WTC11 (cell line): ENCODE results near the gene HOXA13. TPM values are rescaled to one million over a fixed set of nuclear protein-coding genes. Genes with fewer than 3 reads are reported as not detected.

ENCODE experiments used
- ATAC-seq: fragments of 200-7000 bp; cut with Tn5 transposase; 2 replicates; pipeline ENCODE4 v1.10.0; 2021; ENCODE audit warnings: mild to moderate bottlenecking, moderate library complexity
- CTCF ChIA-PET: fragments of 300-600 bp; sonication (Branson Sonifier 250); formaldehyde crosslinking; loops from one replicate; lab custom pipeline; 2021; ENCODE audit warnings: antibody characterized with exemption; lab: Charles Lee
- POLR2A ChIA-PET: fragments of 350-600 bp; sonication (Branson Sonifier 250); formaldehyde crosslinking; loops from one replicate; lab custom pipeline; 2021; ENCODE audit warnings: antibody characterized with exemption; lab: Charles Lee
- DNase-seq: peaks from one replicate; pipeline ENCODE4 v3.0.0; 2021; ENCODE audit warnings: low spot score
- H3K27ac Mint-ChIP-seq: 2 replicates; pipeline ENCODE4 v1.8.0; 2021; ENCODE audit warnings: mixed read lengths
- H3K27me3 Mint-ChIP-seq: 2 replicates; pipeline ENCODE4 v1.8.0; 2021; ENCODE audit warnings: low read depth, mild to moderate bottlenecking, moderate library complexity, mixed read lengths
- H3K36me3 Mint-ChIP-seq: 2 replicates; pipeline ENCODE4 v1.8.0; 2021; ENCODE audit warnings: mixed read lengths
- H3K4me1 Mint-ChIP-seq: 2 replicates; pipeline ENCODE4 v1.8.0; 2022; ENCODE audit warnings: mixed read lengths
- H3K4me3 Mint-ChIP-seq: 2 replicates; pipeline ENCODE4 v1.8.0; 2021; ENCODE audit warnings: mild to moderate bottlenecking, moderate library complexity, mixed read lengths
- H3K9me3 Mint-ChIP-seq: 2 replicates; pipeline ENCODE4 v1.8.0; 2021; ENCODE audit warnings: mixed read lengths
- CREB1 ChIP-seq: sonication (generic); formaldehyde crosslinking; IDR thresholded peaks from 2 replicates; pipeline ENCODE4 v1.8.0; 2023; ENCODE audit warnings: mild to moderate bottlenecking, missing genetic modification reagents
- EMX1 ChIP-seq: fragments of 250-450 bp; sonication (Bioruptor Pico); IDR thresholded peaks from 2 replicates; pipeline ENCODE4 v1.8.0; 2021; ENCODE audit warnings: mild to moderate bottlenecking
- ETV6 ChIP-seq: sonication (generic); formaldehyde crosslinking; IDR thresholded peaks from 2 replicates; pipeline ENCODE4 v1.8.1; 2022; ENCODE audit warnings: mild to moderate bottlenecking, missing genetic modification reagents
- FOXP1 ChIP-seq: sonication (generic); formaldehyde crosslinking; IDR thresholded peaks from 2 replicates; pipeline ENCODE4 v1.8.0; 2022; ENCODE audit warnings: missing genetic modification reagents, mild to moderate bottlenecking, moderate library complexity, borderline replicate concordance
- GRHL2 ChIP-seq: fragments of 250-450 bp; sonication (Bioruptor Pico); IDR thresholded peaks from 2 replicates; pipeline ENCODE4 v1.8.0; 2022; ENCODE audit warnings: mild to moderate bottlenecking, moderate library complexity; ENCODE audit not compliant: insufficient replicate concordance, severe bottlenecking
- JAZF1 ChIP-seq: fragments of 250-450 bp; sonication (Bioruptor Pico); IDR thresholded peaks from 2 replicates; pipeline ENCODE4 v1.9.0; 2021; ENCODE audit warnings: moderate library complexity, mild to moderate bottlenecking, inconsistent platforms
- JUN ChIP-seq: sonication (generic); formaldehyde crosslinking; IDR thresholded peaks from 2 replicates; pipeline ENCODE4 v1.8.0; 2023; ENCODE audit warnings: mild to moderate bottlenecking, missing genetic modification reagents
- NFE2L1 ChIP-seq: sonication (generic); formaldehyde crosslinking; IDR thresholded peaks from 2 replicates; pipeline ENCODE4 v1.8.1; 2023; ENCODE audit warnings: missing genetic modification reagents
- NR2C2 ChIP-seq: sonication (generic); formaldehyde crosslinking; IDR thresholded peaks from 2 replicates; pipeline ENCODE4 v1.8.0; 2022; ENCODE audit warnings: mild to moderate bottlenecking, missing genetic modification reagents
- PRRX2 ChIP-seq: fragments of 250-450 bp; sonication (Bioruptor Pico); IDR thresholded peaks from 2 replicates; pipeline ENCODE4 v1.8.0; 2021; ENCODE audit warnings: mild to moderate bottlenecking
- RORB ChIP-seq: fragments of 250-450 bp; sonication (Bioruptor Pico); IDR thresholded peaks from 2 replicates; pipeline ENCODE4 v1.9.0; 2021; ENCODE audit warnings: mild to moderate bottlenecking
- ZNF232 ChIP-seq: sonication (generic); formaldehyde crosslinking; IDR thresholded peaks from 2 replicates; pipeline ENCODE4 v1.8.0; 2022; ENCODE audit warnings: mild to moderate bottlenecking, missing genetic modification reagents
- ZNF317 ChIP-seq: sonication (generic); formaldehyde crosslinking; IDR thresholded peaks from 2 replicates; pipeline ENCODE4 v1.8.1; 2023; ENCODE audit warnings: low read depth, mild to moderate bottlenecking, moderate library complexity, missing genetic modification reagents, borderline replicate concordance
- ZNF416 ChIP-seq: fragments of 250-450 bp; sonication (Bioruptor Pico); IDR thresholded peaks from 2 replicates; pipeline ENCODE4 v1.9.0; 2021; ENCODE audit warnings: mild to moderate bottlenecking, inconsistent platforms
- total RNA-seq: library from RNA; stranded (reverse); gene quantifications from 3 replicates; pipeline ENCODE4 v1.2.3, GENCODE V29; 2021
- TF ChIP-seq, protein P1 (sequence below): fragments of 250-450 bp; sonication (Bioruptor Pico); IDR thresholded peaks from 2 replicates; pipeline ENCODE4 v1.9.0; 2021; ENCODE audit warnings: mild to moderate bottlenecking, borderline replicate concordance
- TF ChIP-seq, protein P2 (sequence below): sonication (generic); formaldehyde crosslinking; IDR thresholded peaks from 2 replicates; pipeline ENCODE4 v1.8.1; 2022; ENCODE audit warnings: mild to moderate bottlenecking, missing genetic modification reagents, moderate library complexity, borderline replicate concordance
- TF ChIP-seq, protein P3 (sequence below): sonication (generic); formaldehyde crosslinking; IDR thresholded peaks from 2 replicates; pipeline ENCODE4 v1.8.1; 2022; ENCODE audit warnings: mild to moderate bottlenecking, moderate library complexity, missing genetic modification reagents
- TF ChIP-seq, protein P4 (sequence below): fragments of 250-450 bp; sonication (Bioruptor Pico); IDR thresholded peaks from 2 replicates; pipeline ENCODE4 v1.9.0; 2021; ENCODE audit warnings: mild to moderate bottlenecking
- TF ChIP-seq, protein P5 (sequence below): sonication (generic); formaldehyde crosslinking; IDR thresholded peaks from 2 replicates; pipeline ENCODE4 v1.8.0; 2022; ENCODE audit warnings: mild to moderate bottlenecking, missing genetic modification reagents

HOXA13 gene
- total RNA-seq, 1 experiment from 2014 or later: not detected

DNA sequence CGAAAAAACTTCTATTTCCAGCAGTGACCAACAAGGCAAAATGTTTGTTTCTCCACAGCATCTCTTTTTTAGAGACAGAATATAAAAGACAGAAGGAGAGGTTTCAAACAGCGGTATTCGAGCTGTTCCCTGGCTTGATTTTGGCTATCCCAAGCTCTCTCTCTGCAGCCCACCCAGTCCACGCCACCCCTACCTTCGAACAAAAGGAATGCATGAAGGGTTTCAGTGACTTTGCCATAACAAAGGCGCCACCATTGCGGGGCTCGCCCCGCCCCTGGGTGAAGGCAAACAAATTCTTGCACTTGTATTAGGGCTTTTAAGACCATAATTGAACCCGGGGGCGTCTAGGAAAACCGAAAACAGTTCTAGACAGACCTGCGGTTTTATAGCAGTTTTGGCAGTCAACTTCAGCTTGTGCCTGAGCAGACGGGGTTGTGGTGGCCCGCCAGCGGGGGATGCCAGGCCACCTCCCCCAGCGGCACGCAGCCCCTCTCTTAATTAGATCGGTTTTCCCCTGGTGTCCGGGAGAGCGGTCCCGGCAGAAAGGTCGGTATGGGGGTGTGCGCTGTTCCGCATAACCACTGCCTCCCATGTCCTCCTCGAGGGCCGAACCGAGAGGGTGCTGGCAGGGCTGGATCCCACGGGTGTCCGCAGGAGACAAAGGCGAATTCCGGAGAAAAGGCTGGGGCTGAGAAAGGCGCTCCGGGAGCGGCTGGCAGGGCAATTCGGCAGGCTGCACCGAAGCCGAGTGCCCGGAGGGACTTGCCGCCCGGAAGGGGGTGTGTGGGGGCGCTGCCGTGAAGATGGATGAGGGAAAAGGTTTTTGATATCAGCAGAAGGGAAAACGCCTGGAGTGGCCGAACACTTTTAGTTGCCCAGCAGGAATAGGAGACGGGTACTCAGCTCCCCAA, 12.2 kb downstream of the HOXA13 start (continued):
- TF ChIP-seq, protein P1, sequence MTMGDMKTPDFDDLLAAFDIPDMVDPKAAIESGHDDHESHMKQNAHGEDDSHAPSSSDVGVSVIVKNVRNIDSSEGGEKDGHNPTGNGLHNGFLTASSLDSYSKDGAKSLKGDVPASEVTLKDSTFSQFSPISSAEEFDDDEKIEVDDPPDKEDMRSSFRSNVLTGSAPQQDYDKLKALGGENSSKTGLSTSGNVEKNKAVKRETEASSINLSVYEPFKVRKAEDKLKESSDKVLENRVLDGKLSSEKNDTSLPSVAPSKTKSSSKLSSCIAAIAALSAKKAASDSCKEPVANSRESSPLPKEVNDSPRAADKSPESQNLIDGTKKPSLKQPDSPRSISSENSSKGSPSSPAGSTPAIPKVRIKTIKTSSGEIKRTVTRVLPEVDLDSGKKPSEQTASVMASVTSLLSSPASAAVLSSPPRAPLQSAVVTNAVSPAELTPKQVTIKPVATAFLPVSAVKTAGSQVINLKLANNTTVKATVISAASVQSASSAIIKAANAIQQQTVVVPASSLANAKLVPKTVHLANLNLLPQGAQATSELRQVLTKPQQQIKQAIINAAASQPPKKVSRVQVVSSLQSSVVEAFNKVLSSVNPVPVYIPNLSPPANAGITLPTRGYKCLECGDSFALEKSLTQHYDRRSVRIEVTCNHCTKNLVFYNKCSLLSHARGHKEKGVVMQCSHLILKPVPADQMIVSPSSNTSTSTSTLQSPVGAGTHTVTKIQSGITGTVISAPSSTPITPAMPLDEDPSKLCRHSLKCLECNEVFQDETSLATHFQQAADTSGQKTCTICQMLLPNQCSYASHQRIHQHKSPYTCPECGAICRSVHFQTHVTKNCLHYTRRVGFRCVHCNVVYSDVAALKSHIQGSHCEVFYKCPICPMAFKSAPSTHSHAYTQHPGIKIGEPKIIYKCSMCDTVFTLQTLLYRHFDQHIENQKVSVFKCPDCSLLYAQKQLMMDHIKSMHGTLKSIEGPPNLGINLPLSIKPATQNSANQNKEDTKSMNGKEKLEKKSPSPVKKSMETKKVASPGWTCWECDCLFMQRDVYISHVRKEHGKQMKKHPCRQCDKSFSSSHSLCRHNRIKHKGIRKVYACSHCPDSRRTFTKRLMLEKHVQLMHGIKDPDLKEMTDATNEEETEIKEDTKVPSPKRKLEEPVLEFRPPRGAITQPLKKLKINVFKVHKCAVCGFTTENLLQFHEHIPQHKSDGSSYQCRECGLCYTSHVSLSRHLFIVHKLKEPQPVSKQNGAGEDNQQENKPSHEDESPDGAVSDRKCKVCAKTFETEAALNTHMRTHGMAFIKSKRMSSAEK: no peak
- TF ChIP-seq ZNF416 (CRISPR knock-in tag) (no peak), FOXP1 (no peak), NFE2L1 (no peak)

GRCh38 chr7:27186668-27187474, 13.0 kb downstream of the HOXA13 start:
- TF ChIP-seq, protein P2, sequence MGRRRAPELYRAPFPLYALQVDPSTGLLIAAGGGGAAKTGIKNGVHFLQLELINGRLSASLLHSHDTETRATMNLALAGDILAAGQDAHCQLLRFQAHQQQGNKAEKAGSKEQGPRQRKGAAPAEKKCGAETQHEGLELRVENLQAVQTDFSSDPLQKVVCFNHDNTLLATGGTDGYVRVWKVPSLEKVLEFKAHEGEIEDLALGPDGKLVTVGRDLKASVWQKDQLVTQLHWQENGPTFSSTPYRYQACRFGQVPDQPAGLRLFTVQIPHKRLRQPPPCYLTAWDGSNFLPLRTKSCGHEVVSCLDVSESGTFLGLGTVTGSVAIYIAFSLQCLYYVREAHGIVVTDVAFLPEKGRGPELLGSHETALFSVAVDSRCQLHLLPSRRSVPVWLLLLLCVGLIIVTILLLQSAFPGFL (CRISPR knock-in tag): no peak
- CTCF ChIA-PET: interaction anchor here (1.0 to 5.5 kb wide), 4 partner anchors 7 to 23 kb away, joined by 3 to 34 read pairs (median 6); no protein-coding TSS in a partner anchor
- ATAC-seq (no peak), DNase-seq (no peak)
- Mint-ChIP-seq H3K27ac (no peak overlapping the region), H3K36me3 (0 out of 2 replicates have a peak, but pooled peaks cover 3% of the 10 kb centered on the region), H3K9me3 (no peaks in the 10 kb centered on the region), H3K4me1 (peaks cover 52% of the 10 kb centered on the region), H3K27me3 (peaks cover 100% of the 10 kb centered on the region), H3K4me3 (no peak overlapping the region)
- POLR2A ChIA-PET: no interaction called here

DNA sequence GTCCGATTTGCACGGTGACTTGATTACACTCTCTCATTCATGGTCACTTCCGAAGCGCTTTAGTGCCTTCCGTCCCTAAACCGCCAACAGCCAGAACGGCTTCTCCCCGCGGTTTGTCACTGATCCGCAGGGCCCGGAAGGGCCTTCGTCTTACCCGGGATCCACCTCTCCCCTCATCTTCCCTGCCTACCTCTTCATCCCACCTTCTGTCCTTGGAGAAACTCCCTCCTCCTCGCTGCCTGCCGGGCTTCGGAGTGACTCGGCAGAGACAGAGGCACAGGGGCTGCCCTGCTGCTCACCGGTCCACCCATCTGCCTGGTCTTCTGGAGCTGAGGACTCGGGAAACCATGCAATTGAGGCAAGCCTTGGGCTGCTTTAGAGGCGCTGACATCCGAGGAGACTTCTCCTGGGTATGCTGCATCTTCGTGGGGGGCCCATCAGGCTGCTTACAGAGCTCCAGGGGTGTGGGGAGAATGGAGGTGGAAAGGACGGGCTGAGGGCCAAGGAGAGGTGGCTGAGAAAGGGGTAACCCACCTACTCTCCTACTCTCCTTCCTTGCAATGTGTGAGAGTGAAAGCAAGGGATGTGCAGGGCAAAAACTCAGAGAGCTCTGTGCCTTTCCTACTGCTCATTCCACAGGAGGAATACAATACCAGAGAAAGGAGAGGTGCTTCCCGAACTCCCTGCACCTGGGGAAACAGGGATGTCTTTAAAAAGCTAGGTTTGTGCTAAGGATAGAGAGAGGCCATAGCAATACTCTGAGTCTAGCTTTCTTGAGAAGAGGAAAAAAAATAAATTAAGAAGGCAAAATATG, 13.8 kb downstream of the HOXA13 start:
- Mint-ChIP-seq H3K4me1 (peaks cover 52% of the 10 kb centered on the region), H3K36me3 (0 out of 2 replicates have a peak, but pooled peaks cover 3% of the 10 kb centered on the region), H3K9me3 (no peaks in the 10 kb centered on the region), H3K4me3 (peak overlapping the region; percentile 44), H3K27me3 (peaks cover 100% of the 10 kb centered on the region), H3K27ac (no peak overlapping the region)
- ChIA-PET CTCF (interaction anchor here (1.0 to 1.8 kb wide), 3 partner anchors 10 to 24 kb away, joined by 3 to 8 read pairs (median 3); no protein-coding TSS in a partner anchor), POLR2A (no interaction called here)
- DNase-seq (no peak), ATAC-seq (no peak)
- TF ChIP-seq ZNF232 (CRISPR knock-in tag) (no peak), NFE2L1 (no peak), NR2C2 (CRISPR knock-in tag) (no peak), CREB1 (CRISPR knock-in tag) (no peak), ZNF317 (CRISPR knock-in tag) (no peak), JUN (no peak), GRHL2 (CRISPR knock-in tag) (no peak), ETV6 (CRISPR knock-in tag) (no peak), EMX1 (CRISPR knock-in tag) (no peak), PRRX2 (CRISPR knock-in tag) (no peak), RORB (CRISPR knock-in tag) (no peak), JAZF1 (CRISPR knock-in tag) (no peak)
- TF ChIP-seq, protein P3, sequence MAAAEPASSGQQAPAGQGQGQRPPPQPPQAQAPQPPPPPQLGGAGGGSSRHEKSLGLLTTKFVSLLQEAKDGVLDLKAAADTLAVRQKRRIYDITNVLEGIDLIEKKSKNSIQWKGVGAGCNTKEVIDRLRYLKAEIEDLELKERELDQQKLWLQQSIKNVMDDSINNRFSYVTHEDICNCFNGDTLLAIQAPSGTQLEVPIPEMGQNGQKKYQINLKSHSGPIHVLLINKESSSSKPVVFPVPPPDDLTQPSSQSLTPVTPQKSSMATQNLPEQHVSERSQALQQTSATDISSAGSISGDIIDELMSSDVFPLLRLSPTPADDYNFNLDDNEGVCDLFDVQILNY (CRISPR knock-in tag): no peak
- TF ChIP-seq, protein P4, sequence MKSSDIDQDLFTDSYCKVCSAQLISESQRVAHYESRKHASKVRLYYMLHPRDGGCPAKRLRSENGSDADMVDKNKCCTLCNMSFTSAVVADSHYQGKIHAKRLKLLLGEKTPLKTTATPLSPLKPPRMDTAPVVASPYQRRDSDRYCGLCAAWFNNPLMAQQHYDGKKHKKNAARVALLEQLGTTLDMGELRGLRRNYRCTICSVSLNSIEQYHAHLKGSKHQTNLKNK (CRISPR knock-in tag): no peak
- TF ChIP-seq, protein P5, sequence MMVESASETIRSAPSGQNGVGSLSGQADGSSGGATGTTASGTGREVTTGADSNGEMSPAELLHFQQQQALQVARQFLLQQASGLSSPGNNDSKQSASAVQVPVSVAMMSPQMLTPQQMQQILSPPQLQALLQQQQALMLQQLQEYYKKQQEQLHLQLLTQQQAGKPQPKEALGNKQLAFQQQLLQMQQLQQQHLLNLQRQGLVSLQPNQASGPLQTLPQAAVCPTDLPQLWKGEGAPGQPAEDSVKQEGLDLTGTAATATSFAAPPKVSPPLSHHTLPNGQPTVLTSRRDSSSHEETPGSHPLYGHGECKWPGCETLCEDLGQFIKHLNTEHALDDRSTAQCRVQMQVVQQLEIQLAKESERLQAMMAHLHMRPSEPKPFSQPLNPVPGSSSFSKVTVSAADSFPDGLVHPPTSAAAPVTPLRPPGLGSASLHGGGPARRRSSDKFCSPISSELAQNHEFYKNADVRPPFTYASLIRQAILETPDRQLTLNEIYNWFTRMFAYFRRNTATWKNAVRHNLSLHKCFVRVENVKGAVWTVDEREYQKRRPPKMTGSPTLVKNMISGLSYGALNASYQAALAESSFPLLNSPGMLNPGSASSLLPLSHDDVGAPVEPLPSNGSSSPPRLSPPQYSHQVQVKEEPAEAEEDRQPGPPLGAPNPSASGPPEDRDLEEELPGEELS (CRISPR knock-in tag): no peak
